Measurements from ENCODE around the gene SLC16A9. TPM values are rescaled to one million over a fixed set of nuclear protein-coding genes. Genes with fewer than 3 reads are reported as not detected.
"Not testable (repeated sequence)": the region's sequence is repeated elsewhere in the genome, so short reads cannot be mapped to it uniquely, and the experiment has no call there.

SLC16A9 gene
- total RNA-seq, 1 donor from 2014 or later, result 2.9 TPM

GRCh38 chr10:59670269-59670668, 39.4 kb downstream of the SLC16A9 start:
- H3K4me1 ChIP-seq, result peaks cover 0 to 2% of the 10 kb centered on the region in 2 donors
- intact Hi-C loops (cut with DNase I), result no loop called here
- H3K27me3 ChIP-seq, result no peaks in the 10 kb centered on the region
- no peak for TF ChIP-seq CTCF (IDR thresholded peaks at IDR 0.05)
- H3K4me3 ChIP-seq, result no peak overlapping the region
- H3K36me3 ChIP-seq, result no peaks in the 10 kb centered on the region
- DNase-seq (ENCODE audit: low spot score in 2 of 2), result no peak
- H3K9me3 ChIP-seq, result no peaks in the 10 kb centered on the region
- no peak overlapping the region for H3K27ac ChIP-seq

- TF ChIP-seq CTCF (IDR thresholded peaks at IDR 0.05), result no peak
- H3K27ac ChIP-seq, result no peak overlapping the region
- no peak for DNase-seq (ENCODE audit: low spot score in 2 of 2)
- H3K4me3 ChIP-seq, result no peak overlapping the region
- intact Hi-C loops (cut with DNase I), result no loop called here
- no peaks in the 10 kb centered on the region for H3K27me3 ChIP-seq
- no peaks in the 10 kb centered on the region for H3K36me3 ChIP-seq
- no peaks in the 10 kb centered on the region for H3K9me3 ChIP-seq
- no peaks in the 10 kb centered on the region for H3K4me1 ChIP-seq
These were observed 41.6 kb downstream of the SLC16A9 start for GRCh38 chr10:59668096-59668495.

- Histone ChIP-seq H3K4me1 (no peaks in the 10 kb centered on the region), H3K4me3 (no peak overlapping the region), H3K9me3 (no peaks in the 10 kb centered on the region), H3K36me3 (no peaks in the 10 kb centered on the region), H3K27ac (no peak overlapping the region), H3K27me3 (no peaks in the 10 kb centered on the region)
- DNase-seq (ENCODE audit: low spot score in 2 of 2), result no peak
- intact Hi-C loops (cut with DNase I), result no loop called here
- TF ChIP-seq CTCF (IDR thresholded peaks at IDR 0.05), result no peak
These were observed 43.3 kb downstream of the SLC16A9 start for GRCh38 chr10:59666310-59666709.

GRCh38 chr10:59663213-59663612, 46.4 kb downstream of the SLC16A9 start:
- H3K27ac ChIP-seq; H3K4me3 ChIP-seq; DNase-seq (ENCODE audit: low spot score in 2 of 2); intact Hi-C loops (cut with DNase I); H3K27me3 ChIP-seq; H3K4me1 ChIP-seq; H3K36me3 ChIP-seq; H3K9me3 ChIP-seq: not testable (repeated sequence)

GRCh38 chr10:59657724-59658123, 51.9 kb downstream of the SLC16A9 start:
- DNase-seq (ENCODE audit: low spot score in 2 of 2), result no peak
- TF ChIP-seq CTCF (IDR thresholded peaks at IDR 0.05), result no peak
- no peaks in the 10 kb centered on the region for H3K36me3 ChIP-seq
- intact Hi-C loops (cut with DNase I), result no loop called here
- H3K27me3 ChIP-seq, result no peaks in the 10 kb centered on the region
- H3K4me1 ChIP-seq, result peaks cover 0 to 18% of the 10 kb centered on the region in 2 donors
- H3K9me3 ChIP-seq, result no peaks in the 10 kb centered on the region
- H3K4me3 ChIP-seq, result no peak overlapping the region
- H3K27ac ChIP-seq, result no peak overlapping the region

GRCh38 chr10:59655309-59655708, 54.3 kb downstream of the SLC16A9 start:
- DNase-seq (ENCODE audit: low spot score in 2 of 2), result no peak
- no peak overlapping the region for H3K27ac ChIP-seq
- no peak overlapping the region for H3K4me3 ChIP-seq
- H3K27me3 ChIP-seq, result no peaks in the 10 kb centered on the region
- no peaks in the 10 kb centered on the region for H3K9me3 ChIP-seq
- H3K4me1 ChIP-seq, result peaks cover 0 to 18% of the 10 kb centered on the region in 2 donors
- intact Hi-C loops (cut with DNase I), result no loop called here
- TF ChIP-seq CTCF (IDR thresholded peaks at IDR 0.05), result no peak
- no peaks in the 10 kb centered on the region for H3K36me3 ChIP-seq

All from ascending aorta (tissue), 2 donors.